ENCODE data around the gene TMEM252.

TMEM252 gene

GRCh38 chr9:68509689-68510088 lies 31.0 kb downstream of the TMEM252 start:
- Histone ChIP-seq H3K4me1 (ENCODE audit: low read length) (no peaks in the 10 kb centered on the region), H3K79me2 (ENCODE audit: low read length) (no peaks in the 10 kb centered on the region), H3K9ac (ENCODE audit: low read length) (no peak overlapping the region), H3K27ac (ENCODE audit: low read length) (no peak overlapping the region), H2AFZ (ENCODE audit: low read length) (no peak overlapping the region), H3F3A (ENCODE audit: insufficient read depth, low read length) (no peaks in the 10 kb centered on the region), H3K36me3 (replicated peaks; ENCODE audit: insufficient read depth, low read length) (no peaks in the 10 kb centered on the region), H4K20me1 (ENCODE audit: insufficient read depth, low read length) (no peaks in the 10 kb centered on the region), H3K9me2 (replicated peaks; ENCODE audit: insufficient read depth, low read length) (no peaks in the 10 kb centered on the region), H3K4me2 (ENCODE audit: low read depth, low read length) (no peak overlapping the region), H3K9me3 (replicated peaks; ENCODE audit: insufficient read depth, low read length) (no peaks in the 10 kb centered on the region), H3K27me3 (replicated peaks; ENCODE audit: insufficient read depth, low read length) (no peaks in the 10 kb centered on the region), H3K4me3 (ENCODE audit: low read length) (no peak overlapping the region)
- no peak for TF ChIP-seq EZH2 (optimal IDR thresholded peaks at IDR 0.05; ENCODE audit: low read depth, low read length)
- no peak for TF ChIP-seq EZH2phosphoT487 (IDR thresholded peaks at IDR 0.05; ENCODE audit: low read length)
- TF ChIP-seq CTCF (IDR thresholded peaks at IDR 0.05; ENCODE audit: low read length) = no peak
- no peak for DNase-seq

DNA sequence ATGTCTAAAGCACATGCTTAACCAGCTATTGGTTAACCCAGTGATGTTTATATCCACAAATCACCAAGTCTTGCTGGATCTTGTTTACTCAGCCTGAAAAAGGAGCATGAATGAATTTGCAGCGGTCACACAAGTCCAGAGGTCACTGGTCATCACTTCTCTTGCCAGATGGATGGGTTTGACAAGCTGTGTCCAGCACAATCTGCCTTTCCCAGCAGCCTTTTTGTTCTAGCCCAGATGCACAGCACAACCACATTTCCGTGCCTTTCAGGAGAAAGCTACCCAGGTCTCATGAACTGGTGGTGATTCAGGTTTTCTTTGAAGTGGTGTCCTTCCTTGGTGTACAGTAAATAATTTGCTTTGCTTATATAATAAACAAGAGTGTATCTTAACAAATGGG lies 32.1 kb downstream of the TMEM252 start:
- no peak for DNase-seq
- Histone ChIP-seq H3K36me3 (replicated peaks; ENCODE audit: insufficient read depth, low read length) (no peaks in the 10 kb centered on the region), H3K27me3 (replicated peaks; ENCODE audit: insufficient read depth, low read length) (no peaks in the 10 kb centered on the region)

GRCh38 chr9:68507806-68508145 lies 32.9 kb downstream of the TMEM252 start:
- Histone ChIP-seq H3K79me2 (ENCODE audit: low read length) (no peaks in the 10 kb centered on the region), H3K4me2 (ENCODE audit: low read depth, low read length) (no peak overlapping the region), H3K9ac (ENCODE audit: low read length) (no peak overlapping the region), H3K4me1 (ENCODE audit: low read length) (no peaks in the 10 kb centered on the region), H4K20me1 (ENCODE audit: insufficient read depth, low read length) (no peaks in the 10 kb centered on the region), H3K4me3 (ENCODE audit: low read length) (no peak overlapping the region), H3K9me2 (replicated peaks; ENCODE audit: insufficient read depth, low read length) (no peaks in the 10 kb centered on the region), H3F3A (ENCODE audit: insufficient read depth, low read length) (no peaks in the 10 kb centered on the region), H3K9me3 (replicated peaks; ENCODE audit: insufficient read depth, low read length) (no peaks in the 10 kb centered on the region), H3K27me3 (replicated peaks; ENCODE audit: insufficient read depth, low read length) (no peaks in the 10 kb centered on the region), H2AFZ (ENCODE audit: low read length) (no peak overlapping the region), H3K36me3 (replicated peaks; ENCODE audit: insufficient read depth, low read length) (no peaks in the 10 kb centered on the region), H3K27ac (ENCODE audit: low read length) (no peak overlapping the region)
- no peak for TF ChIP-seq CTCF (IDR thresholded peaks at IDR 0.05; ENCODE audit: low read length)
- no peak for TF ChIP-seq EZH2 (optimal IDR thresholded peaks at IDR 0.05; ENCODE audit: low read depth, low read length)
- TF ChIP-seq EZH2phosphoT487 (IDR thresholded peaks at IDR 0.05; ENCODE audit: low read length) = no peak
- DNase-seq = no peak

More for the DNA sequence above, 32.1 kb downstream of the TMEM252 start:
- Histone ChIP-seq H3K27ac (ENCODE audit: low read length) (no peak overlapping the region), H3F3A (ENCODE audit: insufficient read depth, low read length) (no peaks in the 10 kb centered on the region), H3K4me2 (ENCODE audit: low read depth, low read length) (no peak overlapping the region), H3K9me3 (replicated peaks; ENCODE audit: insufficient read depth, low read length) (no peaks in the 10 kb centered on the region), H4K20me1 (ENCODE audit: insufficient read depth, low read length) (no peaks in the 10 kb centered on the region), H3K4me3 (ENCODE audit: low read length) (no peak overlapping the region), H2AFZ (ENCODE audit: low read length) (no peak overlapping the region), H3K9ac (ENCODE audit: low read length) (no peak overlapping the region), H3K4me1 (ENCODE audit: low read length) (no peaks in the 10 kb centered on the region), H3K9me2 (replicated peaks; ENCODE audit: insufficient read depth, low read length) (no peaks in the 10 kb centered on the region), H3K79me2 (ENCODE audit: low read length) (no peaks in the 10 kb centered on the region)
- TF ChIP-seq EZH2 (optimal IDR thresholded peaks at IDR 0.05; ENCODE audit: low read depth, low read length) (no peak), EZH2phosphoT487 (IDR thresholded peaks at IDR 0.05; ENCODE audit: low read length) (no peak), CTCF (IDR thresholded peaks at IDR 0.05; ENCODE audit: low read length) (no peak)
